Stomach smooth muscle (tissue), 2 donors: ENCODE results near the gene CST4.
"Not testable (repeated sequence)": the region's sequence is repeated elsewhere in the genome, so short reads cannot be mapped to it uniquely, and the experiment has no call there.

Experiments used
- H3K27ac ChIP-seq: one replicate; pipeline ENCODE4 v1.7.0; 2013; ENCODE audit warnings: mild to moderate bottlenecking, low read length, inconsistent platforms
- H3K27me3 ChIP-seq, 2 donors: one replicate each; pipeline ENCODE4 v1.7.0; 2013; ENCODE audit warnings: low read length in 2 of 2; ENCODE audit not compliant: insufficient read depth in 2 of 2, control insufficient read depth in 1 of 2
- H3K36me3 ChIP-seq, 2 donors: one replicate each; pipeline ENCODE4 v1.7.0; 2013; ENCODE audit warnings: low read length in 2 of 2; ENCODE audit not compliant: control insufficient read depth in 2 of 2, insufficient read depth in 2 of 2
- H3K4me1 ChIP-seq: one replicate; pipeline ENCODE4 v1.7.0; 2013; ENCODE audit warnings: low read length; ENCODE audit not compliant: control insufficient read depth, insufficient read depth
- H3K4me3 ChIP-seq, 2 donors: one replicate each; pipeline ENCODE4 v1.7.0; 2013; ENCODE audit warnings: low read length in 2 of 2
- H3K9ac ChIP-seq, 2 donors: one replicate each; pipeline ENCODE4 v1.7.0; 2013; ENCODE audit warnings: low read length in 2 of 2, mild to moderate bottlenecking in 1 of 2
- H3K9me3 ChIP-seq, 2 donors: one replicate each; pipeline ENCODE4 v1.7.0; 2013; ENCODE audit warnings: low read length in 2 of 2; ENCODE audit not compliant: control insufficient read depth in 2 of 2
- donor health status: healthy.
- donor health status: Pancreatic carcinoma.

CST4 gene

GRCh38 chr20:23710771-23711170, 21.9 kb upstream of the CST4 start:
- H3K36me3 ChIP-seq: no peaks in the 10 kb centered on the region
- H3K27ac ChIP-seq: no peak overlapping the region
- no peaks in the 10 kb centered on the region for H3K9me3 ChIP-seq
- H3K4me3 ChIP-seq: no peak overlapping the region
- no peaks in the 10 kb centered on the region for H3K27me3 ChIP-seq
- H3K9ac ChIP-seq: no peak overlapping the region
- H3K4me1 ChIP-seq: no peaks in the 10 kb centered on the region

- Histone ChIP-seq H3K27me3 (peaks cover 0 to 3% of the 10 kb centered on the region in 2 donors), H3K4me3 (no peak overlapping the region), H3K4me1 (no peaks in the 10 kb centered on the region), H3K27ac (no peak overlapping the region), H3K9me3 (no peaks in the 10 kb centered on the region), H3K9ac (no peak overlapping the region), H3K36me3 (no peaks in the 10 kb centered on the region)
Measured at GRCh38 chr20:23705895-23706294, 17.1 kb upstream of the CST4 start.

- Histone ChIP-seq H3K4me3 (no peak overlapping the region), H3K27me3 (peaks cover 0 to 3% of the 10 kb centered on the region in 2 donors)
Measured at GRCh38 chr20:23702021-23702420, 13.2 kb upstream of the CST4 start.

GRCh38 chr20:23700931-23701330, 12.1 kb upstream of the CST4 start:
- H3K27me3 ChIP-seq: peaks cover 0 to 3% of the 10 kb centered on the region in 2 donors
- no peaks in the 10 kb centered on the region for H3K36me3 ChIP-seq
- no peak overlapping the region for H3K9ac ChIP-seq
- H3K4me3 ChIP-seq: no peak overlapping the region
- H3K27ac ChIP-seq: no peak overlapping the region
- no peaks in the 10 kb centered on the region for H3K4me1 ChIP-seq
- H3K9me3 ChIP-seq: no peaks in the 10 kb centered on the region

More at GRCh38 chr20:23702021-23702420, 13.2 kb upstream of the CST4 start:
- no peak overlapping the region for H3K27ac ChIP-seq
- no peaks in the 10 kb centered on the region for H3K4me1 ChIP-seq
- H3K9me3 ChIP-seq: no peaks in the 10 kb centered on the region
- no peak overlapping the region for H3K9ac ChIP-seq
- H3K36me3 ChIP-seq: no peaks in the 10 kb centered on the region

GRCh38 chr20:23697947-23698346, 9.1 kb upstream of the CST4 start:
- H3K4me1 ChIP-seq: no peaks in the 10 kb centered on the region
- H3K4me3 ChIP-seq: no peak overlapping the region
- no peak overlapping the region for H3K9ac ChIP-seq
- H3K36me3 ChIP-seq: no peaks in the 10 kb centered on the region
- no peak overlapping the region for H3K27ac ChIP-seq
- H3K9me3 ChIP-seq: no peaks in the 10 kb centered on the region
- peaks cover 0 to 3% of the 10 kb centered on the region in 2 donors for H3K27me3 ChIP-seq

- H3K9ac ChIP-seq, H3K9me3 ChIP-seq, H3K4me1 ChIP-seq, H3K27ac ChIP-seq, H3K4me3 ChIP-seq, H3K36me3 ChIP-seq, H3K27me3 ChIP-seq: not testable (repeated sequence)
Measured at GRCh38 chr20:23695068-23695395, 6.2 kb upstream of the CST4 start.

GRCh38 chr20:23694178-23695067, 5.6 kb upstream of the CST4 start:
- not testable (repeated sequence) for H3K27ac ChIP-seq

GRCh38 chr20:23692725-23693619, 4.1 kb upstream of the CST4 start:
- not testable (repeated sequence) for H3K27ac ChIP-seq, H3K9me3 ChIP-seq, H3K4me3 ChIP-seq, H3K4me1 ChIP-seq, H3K36me3 ChIP-seq, H3K9ac ChIP-seq, H3K27me3 ChIP-seq

More at GRCh38 chr20:23694178-23695067, 5.6 kb upstream of the CST4 start:
- not testable (repeated sequence) for H3K9me3 ChIP-seq, H3K4me1 ChIP-seq, H3K4me3 ChIP-seq, H3K36me3 ChIP-seq, H3K27me3 ChIP-seq, H3K9ac ChIP-seq

- no peaks in the 10 kb centered on the region for H3K4me1 ChIP-seq
- no peaks in the 10 kb centered on the region for H3K9me3 ChIP-seq
- H3K27me3 ChIP-seq: no peaks in the 10 kb centered on the region
- no peak overlapping the region for H3K4me3 ChIP-seq
- H3K27ac ChIP-seq: no peak overlapping the region
- H3K9ac ChIP-seq: no peak overlapping the region
- no peaks in the 10 kb centered on the region for H3K36me3 ChIP-seq
Measured at GRCh38 chr20:23691675-23692074, 2.8 kb upstream of the CST4 start.

- no peaks in the 10 kb centered on the region for H3K9me3 ChIP-seq
- H3K4me1 ChIP-seq: no peaks in the 10 kb centered on the region
- H3K9ac ChIP-seq: no peak overlapping the region
- no peak overlapping the region for H3K4me3 ChIP-seq
- H3K27ac ChIP-seq: no peak overlapping the region
- no peaks in the 10 kb centered on the region for H3K36me3 ChIP-seq
- H3K27me3 ChIP-seq: no peaks in the 10 kb centered on the region
Measured at GRCh38 chr20:23690581-23690980, 1.7 kb upstream of the CST4 start.

GRCh38 chr20:23689399-23689690, 507 bp upstream of the CST4 start:
- Histone ChIP-seq H3K9ac (no peak overlapping the region), H3K27me3 (no peaks in the 10 kb centered on the region), H3K4me3 (no peak overlapping the region), H3K36me3 (no peaks in the 10 kb centered on the region), H3K9me3 (no peaks in the 10 kb centered on the region), H3K4me1 (no peaks in the 10 kb centered on the region), H3K27ac (no peak overlapping the region)
